Activated CD8-positive, alpha-beta memory T cell treated with anti-CD3 and anti-CD28 coated beads for 1 hour (primary cell): ENCODE data around the gene ZSCAN12.
"Not testable (repeated sequence)": the region's sequence is repeated elsewhere in the genome, so short reads cannot be mapped to it uniquely, and the experiment has no call there.

Experiments used
- DNase-seq, 2 donors: peaks; one replicate each; pipeline ENCODE4 v3.0.0-alpha.2; 2020; ENCODE audit warnings: low read depth in 1 of 2; ENCODE audit errors: extremely low read depth in 1 of 2

ZSCAN12 gene

DNA sequence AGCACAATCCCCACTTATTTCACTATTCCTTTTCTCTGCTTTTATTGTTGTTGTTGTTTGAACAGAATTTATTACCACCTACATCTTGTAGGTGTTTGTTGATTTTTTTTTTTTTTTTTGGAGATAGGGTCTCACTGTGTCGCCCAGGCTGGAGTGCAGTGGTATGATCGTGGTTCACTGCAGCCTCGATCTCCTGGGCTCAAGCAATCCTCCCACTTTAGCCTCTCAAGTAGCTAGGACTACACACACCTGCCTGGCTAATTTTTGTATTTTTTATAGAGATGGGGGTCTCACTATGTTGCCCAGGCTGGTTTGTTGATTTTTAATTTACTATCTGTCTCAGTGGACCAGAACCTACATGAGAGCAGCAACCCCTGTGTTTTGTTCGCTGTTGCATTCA, 3.6 kb downstream of the ZSCAN12 start:
- no peak for DNase-seq

DNA sequence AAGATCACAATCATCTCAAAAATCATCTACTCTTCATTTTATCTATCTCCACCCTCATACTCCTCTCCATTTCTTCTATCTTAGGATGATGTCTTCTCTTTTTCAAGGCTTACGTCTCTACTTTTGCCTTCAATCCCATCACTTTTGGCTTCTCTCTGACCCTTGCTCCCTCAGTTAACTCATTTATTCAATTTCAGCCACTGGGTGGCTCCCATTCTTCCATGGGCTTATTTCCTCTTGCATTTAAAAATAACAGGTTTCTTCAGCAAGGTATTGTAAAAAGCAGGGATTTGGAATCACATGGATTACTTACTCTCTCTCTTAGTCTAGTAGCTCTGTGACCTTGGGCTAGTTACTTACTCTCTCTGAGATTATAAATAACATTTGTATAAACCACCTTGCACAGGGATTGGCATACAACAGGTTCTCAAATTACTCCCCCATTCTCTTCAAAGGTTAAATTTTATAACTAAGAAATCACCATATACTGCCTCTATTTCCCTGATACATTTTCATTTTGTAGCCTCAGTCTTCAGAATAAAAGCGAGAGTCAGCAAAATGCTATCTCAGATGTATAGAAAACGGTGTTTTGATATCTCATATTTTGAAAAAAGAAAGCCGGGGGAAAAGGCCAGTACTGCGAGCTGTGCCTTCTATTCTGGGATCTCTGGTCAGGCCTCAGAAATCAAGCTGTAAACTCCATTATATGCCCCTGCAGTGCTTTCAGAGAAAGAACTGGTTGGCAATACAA, 5.5 kb downstream of the ZSCAN12 start:
- DNase-seq = no peak

DNA sequence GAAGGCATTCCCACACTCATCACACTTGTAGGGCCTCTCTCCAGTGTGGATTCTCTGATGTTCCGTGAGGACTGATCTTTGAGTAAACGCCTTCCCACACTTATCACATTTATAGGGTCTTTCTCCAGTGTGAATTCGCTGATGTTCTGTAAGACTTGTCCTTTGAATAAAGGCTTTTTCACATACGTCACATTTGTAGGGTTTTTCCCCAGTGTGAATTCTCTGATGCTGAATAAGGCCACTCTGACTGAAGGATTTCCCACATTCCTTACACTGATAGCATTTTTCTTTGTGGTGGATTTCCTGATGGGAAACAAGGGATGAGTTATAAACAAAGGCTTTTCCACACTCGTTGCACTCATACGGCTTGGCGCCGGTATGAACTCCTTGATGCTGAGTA, 8.9 kb downstream of the ZSCAN12 start:
- DNase-seq = no peak

DNA sequence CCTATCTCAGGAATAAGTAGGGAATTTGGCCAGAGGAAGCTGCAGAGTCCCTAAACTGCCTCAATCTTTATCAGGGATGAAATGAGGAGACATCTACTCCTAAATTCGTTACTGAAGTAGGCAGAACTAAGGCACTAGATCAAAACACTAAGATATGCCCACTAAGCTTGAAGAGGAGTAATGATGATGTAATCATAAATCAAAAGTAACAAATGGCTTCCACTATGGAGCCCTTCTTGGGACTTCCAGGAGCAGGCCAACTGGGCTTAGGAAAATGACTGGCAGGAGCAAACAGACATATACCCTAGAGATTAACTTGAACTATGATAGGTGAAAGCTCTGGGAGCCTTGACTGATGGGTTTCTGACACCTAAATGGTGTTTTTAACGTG, 15.4 kb downstream of the ZSCAN12 start:
- no peak for DNase-seq

DNA sequence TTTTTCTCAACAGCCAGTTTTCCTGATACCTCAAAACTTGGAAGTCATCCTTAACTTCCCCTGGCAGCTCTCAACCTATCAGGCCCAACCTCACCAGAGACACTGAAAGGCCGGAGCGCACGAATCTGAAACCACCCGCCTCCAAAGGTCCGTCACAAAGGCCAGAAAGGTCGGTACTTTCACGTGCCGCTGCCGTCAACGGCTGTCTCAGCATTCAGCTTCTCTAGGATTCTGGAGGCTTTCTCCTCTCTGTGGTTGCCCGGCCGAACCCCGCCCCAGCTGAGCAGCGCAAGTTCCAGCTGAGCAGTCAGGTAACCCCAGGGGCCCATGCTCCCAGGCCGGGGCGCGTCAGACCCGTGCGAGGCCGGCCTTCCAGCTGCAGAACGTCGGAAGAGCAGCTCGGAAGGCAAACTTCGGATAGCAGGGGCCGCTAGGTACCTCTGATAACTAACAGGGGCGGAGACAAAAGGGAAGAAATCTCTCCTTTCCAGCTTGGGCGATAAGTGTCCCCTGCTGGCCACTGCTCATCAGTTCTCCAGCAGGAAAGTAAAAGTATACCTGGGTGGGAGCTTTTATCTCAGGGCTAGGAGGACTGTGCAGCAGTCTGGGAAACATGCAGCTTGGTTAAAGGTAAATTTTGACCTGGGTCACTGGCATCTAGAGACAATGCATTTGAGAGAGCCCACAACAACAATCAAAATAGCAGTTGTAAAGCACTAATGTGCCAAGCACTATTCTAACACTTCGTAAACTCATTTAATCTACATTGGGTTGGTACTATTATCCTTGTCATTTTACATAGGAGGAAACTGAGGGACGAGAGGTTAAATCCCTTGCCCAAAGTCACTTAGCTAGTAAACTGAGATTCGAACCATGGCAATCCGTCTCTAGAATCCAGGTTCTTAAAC, 16.1 kb downstream of the ZSCAN12 start:
- peak in 1 of 2 donors; percentile 3 for DNase-seq

DNA sequence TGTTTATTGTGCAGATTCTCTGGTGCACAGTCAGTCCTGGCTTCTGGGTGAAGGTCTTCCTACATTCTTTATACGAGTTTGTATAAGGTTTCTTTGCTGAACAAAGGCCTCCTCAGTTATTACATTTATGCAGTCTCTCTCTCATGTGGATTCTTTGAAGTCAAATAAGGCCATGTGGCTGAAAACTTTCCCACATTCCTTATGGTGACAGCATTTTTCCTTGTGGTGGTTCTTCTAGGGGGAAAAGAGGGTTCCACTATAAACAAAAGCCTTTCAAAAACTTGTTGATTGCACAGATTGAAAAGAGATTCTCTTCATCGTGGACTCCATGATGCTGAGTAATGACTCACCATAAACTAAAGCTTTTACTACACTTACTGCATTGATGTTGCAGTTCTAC, 19.2 kb downstream of the ZSCAN12 start:
- DNase-seq = no peak

DNA sequence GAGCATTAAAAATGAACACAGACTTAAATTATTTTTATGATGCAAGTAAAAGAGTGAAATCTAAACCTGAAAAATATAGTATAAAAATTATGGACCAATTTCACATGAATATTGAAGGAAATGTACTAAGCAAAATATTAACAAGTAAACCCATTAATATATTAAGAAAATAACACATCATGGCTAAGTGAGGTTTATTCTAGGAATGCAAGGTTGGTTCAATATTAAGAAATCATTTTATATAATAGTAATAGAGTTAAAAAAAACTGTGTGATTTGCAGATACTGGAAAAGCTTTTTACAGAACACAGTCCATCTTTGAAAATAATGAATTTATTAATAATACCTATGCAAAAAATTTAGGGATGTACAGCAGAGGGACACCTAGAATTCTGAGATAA, 20.9 kb downstream of the ZSCAN12 start:
- DNase-seq = no peak

DNA sequence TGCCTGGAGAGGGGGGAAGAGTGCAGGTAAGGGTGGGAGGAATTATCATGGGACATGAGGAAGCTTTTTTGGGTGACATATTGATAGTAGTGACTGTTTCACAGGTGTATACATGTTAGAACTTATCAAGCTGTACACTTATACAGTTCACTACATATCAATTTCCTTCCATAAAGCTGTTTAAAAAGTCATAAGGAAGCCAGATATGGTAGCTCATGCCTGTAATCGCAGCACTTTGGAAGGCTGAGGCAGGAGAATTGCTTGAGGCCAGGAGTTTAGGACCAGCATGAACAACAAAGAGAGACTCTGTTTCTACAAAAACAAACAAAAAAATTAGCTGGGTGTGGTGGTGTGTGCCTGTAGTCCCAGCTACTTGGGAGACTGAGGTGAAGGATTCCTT, 21.7 kb downstream of the ZSCAN12 start:
- no peak for DNase-seq

DNA sequence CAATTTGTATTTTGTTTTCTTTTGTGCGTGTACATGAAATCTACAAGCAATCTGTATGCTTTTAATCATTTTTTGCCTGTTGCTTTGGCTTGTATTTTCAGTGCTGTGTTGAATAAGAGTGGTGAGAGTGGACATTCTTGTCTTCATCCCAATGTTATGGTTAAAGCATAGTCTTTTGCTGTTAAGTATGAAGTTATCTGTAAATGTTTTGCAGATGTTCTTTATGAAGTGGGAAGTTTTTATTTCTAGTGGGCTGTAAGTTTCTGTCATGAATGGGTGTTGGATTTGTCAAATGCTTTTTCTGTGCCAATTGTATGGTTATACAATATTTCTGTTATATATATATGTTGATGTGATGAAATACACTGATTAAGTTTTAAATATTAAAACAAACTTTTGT, 25.6 kb downstream of the ZSCAN12 start:
- DNase-seq = no peak

DNA sequence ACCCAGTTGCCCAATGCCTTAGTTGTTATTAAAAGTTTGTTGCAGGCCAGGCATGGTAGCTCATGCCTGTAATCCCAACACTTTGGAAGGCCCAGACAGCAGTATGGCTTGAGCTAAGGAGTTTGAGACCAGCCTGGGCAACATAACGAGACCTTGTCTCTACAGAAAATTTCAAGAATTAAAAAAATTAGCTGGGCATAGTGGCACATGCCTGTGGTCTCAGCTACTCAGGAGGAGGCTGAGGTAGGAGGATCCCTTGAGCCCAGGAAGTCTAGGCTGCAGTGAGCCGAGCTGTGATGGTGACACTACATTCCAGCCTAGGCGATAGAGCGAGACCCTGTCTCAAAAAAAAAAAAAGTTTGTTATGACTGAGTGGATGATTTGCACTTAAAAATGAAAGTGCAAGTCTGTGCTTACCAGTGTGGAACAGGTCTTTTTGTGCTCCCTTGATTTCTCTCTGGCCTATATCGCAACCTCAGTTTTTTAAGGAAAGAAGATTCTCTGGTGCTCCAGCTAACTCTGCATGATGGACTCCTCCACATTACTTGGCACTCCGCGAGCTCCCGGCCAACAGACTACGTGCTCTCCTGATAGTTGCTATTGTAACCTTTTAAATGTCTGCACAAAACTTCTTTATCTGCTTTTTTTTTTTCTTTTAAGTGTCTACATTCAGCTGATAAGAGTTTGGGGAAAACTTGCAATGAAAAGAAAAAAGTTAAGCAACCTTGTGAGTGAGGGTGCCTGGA, 27.7 kb downstream of the ZSCAN12 start:
- no peak for DNase-seq

DNA sequence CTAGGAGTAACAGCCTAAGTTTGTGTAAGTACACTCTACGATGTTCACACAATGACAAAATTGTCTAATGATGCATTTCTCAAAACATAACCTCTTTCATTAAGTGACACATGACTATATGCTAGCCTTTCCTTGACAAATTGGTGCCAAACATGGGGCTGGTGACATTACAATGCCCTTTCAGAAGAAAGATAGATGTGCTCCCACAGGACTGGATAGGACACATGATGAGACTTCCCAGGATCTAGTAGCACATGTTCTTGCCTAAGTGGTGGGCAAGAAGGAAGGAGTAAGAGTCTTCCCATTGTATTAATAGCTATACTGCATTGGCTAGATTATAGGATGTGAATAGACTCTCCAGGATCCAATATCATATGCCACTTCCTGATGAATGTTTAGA, 28.3 kb downstream of the ZSCAN12 start:
- DNase-seq = no peak

DNA sequence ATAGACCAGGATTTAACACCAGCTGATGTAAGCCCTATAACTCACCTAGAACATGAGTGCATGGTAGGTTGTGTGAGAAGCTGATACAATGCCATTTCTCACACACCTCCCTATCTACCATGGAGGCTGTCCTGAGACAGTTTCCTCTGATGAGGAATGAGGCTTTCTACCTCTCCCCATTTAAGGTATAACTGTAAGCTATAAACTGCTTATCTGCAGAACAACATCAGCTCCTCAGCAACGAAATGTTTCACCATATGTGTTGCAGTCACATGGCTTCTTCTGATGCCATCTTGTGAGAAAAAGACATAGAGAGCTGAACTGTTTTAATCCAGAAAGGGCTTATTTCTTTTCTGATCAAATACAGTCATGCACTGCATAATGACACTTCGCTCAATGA, 29.1 kb downstream of the ZSCAN12 start:
- no peak for DNase-seq

DNA sequence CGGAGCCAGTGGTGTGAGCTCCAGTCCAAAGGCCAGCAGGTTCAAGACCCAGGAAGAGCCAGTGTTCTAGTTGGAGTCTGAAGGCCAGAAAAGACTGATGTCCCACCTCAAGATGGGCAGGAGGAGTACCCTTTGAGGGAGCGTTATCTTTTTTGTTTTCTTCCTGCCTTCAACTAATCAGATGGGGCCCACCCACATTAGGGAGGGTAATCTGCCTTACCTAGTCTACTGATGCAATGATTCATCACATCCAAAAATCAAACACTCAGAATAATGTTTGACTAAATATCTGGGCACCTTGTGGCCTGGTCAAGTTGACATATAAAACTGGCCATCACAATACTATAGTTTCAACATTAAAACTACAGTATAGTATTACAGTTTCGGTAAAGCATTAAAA, 30.1 kb downstream of the ZSCAN12 start:
- DNase-seq = no peak

DNA sequence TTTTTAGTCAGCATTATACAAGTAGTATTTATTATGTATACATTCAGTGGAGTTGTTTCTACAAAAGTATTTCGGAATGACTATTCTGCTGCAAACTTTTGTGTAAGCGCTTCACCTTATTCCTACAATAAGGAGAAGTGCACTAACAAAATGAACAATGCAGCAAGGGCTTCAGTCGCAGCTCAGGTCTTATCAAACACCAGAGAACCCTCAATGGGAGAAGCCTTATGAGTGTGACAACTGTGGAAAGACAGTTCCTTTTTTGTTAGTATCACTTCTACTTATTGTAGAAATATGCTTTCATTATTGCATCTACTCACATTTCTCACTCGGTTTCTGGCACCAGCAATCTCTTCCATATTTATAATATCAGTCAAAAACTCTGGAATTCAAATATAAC, 31.0 kb downstream of the ZSCAN12 start:
- DNase-seq = no peak

DNA sequence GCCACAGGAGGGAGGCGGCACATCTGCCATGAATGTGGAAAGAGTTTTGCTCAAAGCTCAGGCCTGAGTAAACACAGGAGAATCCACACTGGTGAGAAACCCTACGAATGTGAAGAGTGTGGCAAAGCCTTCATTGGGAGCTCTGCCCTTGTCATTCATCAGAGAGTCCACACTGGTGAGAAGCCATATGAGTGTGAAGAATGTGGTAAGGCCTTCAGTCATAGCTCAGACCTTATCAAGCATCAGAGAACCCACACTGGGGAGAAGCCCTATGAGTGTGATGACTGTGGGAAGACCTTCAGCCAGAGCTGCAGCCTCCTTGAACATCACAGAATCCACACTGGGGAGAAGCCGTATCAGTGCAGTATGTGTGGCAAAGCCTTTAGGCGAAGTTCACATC, 34.0 kb downstream of the ZSCAN12 start:
- not testable (repeated sequence) for DNase-seq

DNA sequence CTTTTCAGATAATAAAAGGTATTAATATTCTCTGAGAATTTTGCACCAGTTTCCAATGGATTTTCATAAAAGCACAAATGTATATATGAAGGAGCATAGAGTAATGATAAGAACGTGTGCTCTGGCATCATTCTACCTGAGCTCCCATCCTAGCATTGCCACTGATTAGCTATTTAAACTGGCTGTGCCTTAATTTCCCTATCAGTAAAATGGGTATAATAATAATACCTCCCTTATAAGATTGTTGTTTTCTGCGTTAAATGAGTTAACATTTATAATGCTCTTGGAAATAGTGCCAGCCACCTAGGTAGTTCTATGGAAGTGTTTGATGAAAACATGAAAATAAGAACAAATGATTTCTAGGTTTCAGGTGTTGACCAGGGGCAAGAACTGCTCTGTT, 38.6 kb downstream of the ZSCAN12 start:
- DNase-seq = no peak

DNA sequence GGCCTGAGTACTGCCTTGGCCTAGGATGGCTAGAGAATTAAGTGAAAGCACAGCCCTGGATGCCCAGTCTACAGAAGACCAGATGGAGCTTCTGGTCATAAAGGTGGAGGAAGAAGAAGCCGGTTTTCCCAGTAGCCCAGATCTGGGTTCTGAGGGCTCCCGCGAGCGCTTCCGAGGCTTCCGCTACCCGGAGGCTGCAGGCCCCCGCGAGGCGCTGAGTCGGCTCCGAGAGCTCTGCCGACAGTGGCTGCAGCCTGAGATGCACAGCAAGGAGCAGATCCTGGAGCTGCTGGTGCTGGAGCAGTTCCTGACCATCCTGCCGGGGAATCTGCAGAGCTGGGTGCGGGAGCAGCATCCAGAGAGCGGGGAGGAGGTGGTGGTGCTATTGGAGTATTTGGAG, 40.0 kb downstream of the ZSCAN12 start:
- not testable (repeated sequence) for DNase-seq

DNA sequence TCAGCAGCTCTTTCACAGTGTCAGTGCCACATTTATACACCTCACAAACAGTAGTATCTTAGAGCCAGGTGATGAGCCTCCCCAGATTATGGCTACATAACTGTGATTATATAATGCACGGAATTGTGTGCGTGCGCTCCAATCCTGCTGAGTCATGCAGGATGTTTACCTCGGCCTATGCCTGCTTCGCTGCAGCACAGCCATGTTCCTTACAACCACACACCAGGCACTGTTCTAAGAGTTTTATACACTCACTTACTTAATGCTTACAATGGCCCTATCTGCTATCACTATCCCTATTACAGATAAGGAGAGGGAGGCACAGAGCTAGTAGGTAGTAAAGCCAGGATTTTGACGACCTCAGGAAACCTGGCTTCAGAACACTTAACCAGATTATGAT, 42.5 kb downstream of the ZSCAN12 start:
- DNase-seq = no peak

DNA sequence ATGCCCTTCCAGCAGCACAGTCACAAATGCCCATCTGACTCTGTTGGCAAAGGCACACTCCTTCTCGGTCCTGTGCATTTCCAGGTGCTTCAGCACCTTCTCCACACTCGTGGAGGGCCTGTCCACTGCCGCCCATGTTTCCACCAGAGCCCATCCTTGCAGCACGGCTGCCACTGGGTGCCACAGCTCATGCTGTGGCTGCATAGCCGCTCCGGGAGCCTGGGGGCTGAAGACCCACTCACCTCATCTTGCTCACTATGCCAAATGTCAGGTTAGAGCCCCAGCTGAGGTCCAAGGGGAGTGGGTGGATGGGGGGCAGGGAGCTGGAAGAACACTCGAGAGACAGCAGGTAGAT, 42.9 kb downstream of the ZSCAN12 start:
- DNase-seq = no peak

DNA sequence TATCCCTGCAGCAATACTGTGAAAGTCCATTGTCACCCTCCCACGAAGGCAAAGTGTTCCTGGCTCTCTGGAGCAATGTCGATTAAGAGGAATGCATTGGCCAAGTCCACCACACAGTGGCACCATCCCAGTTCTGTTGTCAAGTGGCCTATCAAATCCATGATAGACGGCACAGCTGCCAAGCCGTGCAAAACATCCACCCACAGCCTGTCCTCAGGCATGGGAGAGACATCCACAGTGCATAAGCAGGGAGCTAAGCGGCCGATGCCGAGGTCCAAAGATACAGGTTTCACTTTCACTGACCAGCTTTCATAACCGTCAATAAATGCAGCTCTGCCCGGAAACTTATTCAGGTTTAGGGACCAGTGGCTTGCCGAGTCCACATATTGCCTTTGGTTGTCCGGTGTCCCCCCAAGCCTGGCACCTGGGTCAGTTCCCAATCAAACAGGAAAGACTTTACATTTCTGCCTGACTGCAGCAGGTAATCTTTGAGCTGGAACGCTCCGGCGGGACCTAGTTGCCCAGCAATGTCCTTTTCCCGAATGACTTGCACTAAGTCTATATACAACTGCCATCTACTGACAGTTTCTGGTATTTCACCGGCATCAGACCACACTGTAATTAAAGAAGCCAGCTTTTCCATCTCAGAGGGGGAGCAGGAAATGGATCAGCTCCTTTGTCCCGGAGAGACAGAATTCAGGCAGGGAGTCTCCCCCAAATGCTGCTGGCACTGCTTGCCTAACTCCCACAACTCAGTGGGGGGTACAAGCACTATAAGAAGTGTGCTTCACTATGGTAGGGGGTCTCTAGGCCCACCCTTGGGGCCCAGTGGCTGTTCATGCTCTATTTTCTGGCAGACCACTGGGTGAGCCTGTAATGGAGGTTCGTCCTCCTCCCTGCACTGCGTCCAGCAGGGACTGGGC, 43.5 kb downstream of the ZSCAN12 start:
- DNase-seq = peak; percentile 19 to 29
